Measurements from ENCODE around the gene NACC2.

GRCh38 chr9:136020671-136021070 lies 74.4 kb downstream of the NACC2 start:
- no peak for TF ChIP-seq POLR2A (IDR thresholded peaks at IDR 0.05; ENCODE audit: low read length)
- no peak for TF ChIP-seq GATA1 (IDR thresholded peaks at IDR 0.05; ENCODE audit: low read depth, low read length)

Measured in erythroblast (primary cell).